HG03196 (cell line): ENCODE results near the gene C12orf54.
"Not testable (repeated sequence)": the region's sequence is repeated elsewhere in the genome, so short reads cannot be mapped to it uniquely, and the experiment has no call there.

Source experiments
- ATAC-seq: cut with Tn5 transposase; IDR thresholded peaks from one replicate; pipeline ENCODE4 v1.9.1; 2021; ENCODE audit not compliant: unreplicated experiment

C12orf54 gene

GRCh38 chr12:48482198-48482597 lies at the start of gene C12orf54:
Gene C12orf54 (plus strand): TSS chr12:48482498. CDS start chr12:48483297, 799 bp downstream.
- no peak for ATAC-seq

- not testable (repeated sequence) for ATAC-seq
These were observed 48.3 kb upstream of the C12orf54 start for GRCh38 chr12:48434016-48434415.

- no peak for ATAC-seq
These were observed 41.2 kb upstream of the C12orf54 start for GRCh38 chr12:48441069-48441468.

- no peak for ATAC-seq
These were observed 40.0 kb upstream of the C12orf54 start for GRCh38 chr12:48442179-48442847.

- ATAC-seq: no peak
These were observed 36.8 kb upstream of the C12orf54 start for GRCh38 chr12:48445538-48445937.

GRCh38 chr12:48446161-48446776 lies 36.0 kb upstream of the C12orf54 start:
- ATAC-seq: no peak

GRCh38 chr12:48447755-48448154 lies 34.5 kb upstream of the C12orf54 start:
- no peak for ATAC-seq

- no peak for ATAC-seq
These were observed 30.9 kb upstream of the C12orf54 start for GRCh38 chr12:48451372-48451771.

- ATAC-seq: not testable (repeated sequence)
These were observed 29.3 kb upstream of the C12orf54 start for GRCh38 chr12:48452961-48453360.

- no peak for ATAC-seq
These were observed 27.6 kb upstream of the C12orf54 start for GRCh38 chr12:48454667-48455066.

GRCh38 chr12:48455116-48455515 lies 27.2 kb upstream of the C12orf54 start:
- ATAC-seq: no peak

GRCh38 chr12:48459259-48459658 lies 23.0 kb upstream of the C12orf54 start:
- ATAC-seq: no peak

- ATAC-seq: not testable (repeated sequence)
These were observed 13.3 kb upstream of the C12orf54 start for GRCh38 chr12:48469027-48469426.

GRCh38 chr12:48472259-48472658 lies 10.0 kb upstream of the C12orf54 start, which contains the start of gene ANP32D:
Gene ANP32D (plus strand): TSS chr12:48472559. CDS start chr12:48472665, 106 bp downstream.
- no peak for ATAC-seq

- no peak for ATAC-seq
These were observed 9.2 kb upstream of the C12orf54 start for GRCh38 chr12:48473061-48473460.

GRCh38 chr12:48474497-48474896 lies 7.8 kb upstream of the C12orf54 start:
- ATAC-seq: not testable (repeated sequence)

GRCh38 chr12:48482930-48483329 lies 632 bp downstream of the C12orf54 start:
- ATAC-seq: no peak

GRCh38 chr12:48486261-48486660 lies 4.0 kb downstream of the C12orf54 start:
- no peak for ATAC-seq

- ATAC-seq: no peak
These were observed 4.4 kb downstream of the C12orf54 start for GRCh38 chr12:48486679-48487078.

GRCh38 chr12:48489012-48489411 lies 6.7 kb downstream of the C12orf54 start:
- ATAC-seq: peak; percentile 82

- ATAC-seq: not testable (repeated sequence)
These were observed 7.2 kb downstream of the C12orf54 start for GRCh38 chr12:48489456-48489855.

GRCh38 chr12:48500281-48500680 lies 18.0 kb downstream of the C12orf54 start:
- not testable (repeated sequence) for ATAC-seq
